HG03280 (cell line): ENCODE results near the gene ATXN10.
A peak's percentile ranks its signal among the peaks of the same experiment; 100 is the strongest.
"Not testable (repeated sequence)": the region's sequence is repeated elsewhere in the genome, so short reads cannot be mapped to it uniquely, and the experiment has no call there.

Experiments used
- ATAC-seq: cut with Tn5 transposase; IDR thresholded peaks from one replicate; pipeline ENCODE4 v1.9.1; 2021; ENCODE audit warnings: mild to moderate bottlenecking, moderate library complexity; ENCODE audit not compliant: unreplicated experiment

The ATXN10 gene

GRCh38 chr22:45640941-45641621, 30.6 kb upstream of the ATXN10 start:
- no peak for ATAC-seq

GRCh38 chr22:45642986-45643385, 28.6 kb upstream of the ATXN10 start:
- no peak for ATAC-seq

GRCh38 chr22:45644714-45645113, 26.9 kb upstream of the ATXN10 start:
- no peak for ATAC-seq

- no peak for ATAC-seq
Measured at GRCh38 chr22:45645150-45645525, 26.5 kb upstream of the ATXN10 start.

GRCh38 chr22:45645526-45646414, 25.9 kb upstream of the ATXN10 start:
- peak; percentile 59 for ATAC-seq

GRCh38 chr22:45647532-45648225, 24.0 kb upstream of the ATXN10 start:
- no peak for ATAC-seq

- ATAC-seq: no peak
Measured at GRCh38 chr22:45648301-45649117, 23.1 kb upstream of the ATXN10 start.

- no peak for ATAC-seq
Measured at GRCh38 chr22:45649809-45650208, 21.8 kb upstream of the ATXN10 start.

- ATAC-seq: no peak
Measured at GRCh38 chr22:45650721-45651120, 20.9 kb upstream of the ATXN10 start.

- no peak for ATAC-seq
Measured at GRCh38 chr22:45651931-45652528, 19.6 kb upstream of the ATXN10 start.

GRCh38 chr22:45656577-45656976, 15.1 kb upstream of the ATXN10 start:
- no peak for ATAC-seq

- no peak for ATAC-seq
Measured at GRCh38 chr22:45657701-45658100, 13.9 kb upstream of the ATXN10 start.

- no peak for ATAC-seq
Measured at GRCh38 chr22:45664136-45664646, 7.4 kb upstream of the ATXN10 start.

GRCh38 chr22:45667486-45667885, 4.1 kb upstream of the ATXN10 start:
- no peak for ATAC-seq

- not testable (repeated sequence) for ATAC-seq
Measured at GRCh38 chr22:45670363-45670762, 1.3 kb upstream of the ATXN10 start.

- ATAC-seq: no peak
Measured at GRCh38 chr22:45670981-45671782, 452 bp upstream of the ATXN10 start.

GRCh38 chr22:45672564-45673481, 1.2 kb downstream of the ATXN10 start:
- no peak for ATAC-seq

GRCh38 chr22:45673482-45674175, 2.0 kb downstream of the ATXN10 start:
- ATAC-seq: no peak
